ES-I3 (cell line): ENCODE data around the gene ANKK1.

Experiments
- H3K36me3 ChIP-seq: 2 replicates; pipeline ENCODE4 v1.6.1; 2013; ENCODE audit warnings: mild to moderate bottlenecking, low read length, control low read depth, moderate library complexity; ENCODE audit not compliant: insufficient read depth
- H3K4me1 ChIP-seq: 2 replicates; pipeline ENCODE4 v1.6.1; 2013; ENCODE audit warnings: mild to moderate bottlenecking, control low read depth, low read length; ENCODE audit not compliant: insufficient read depth
- H3K9ac ChIP-seq: 2 replicates; pipeline ENCODE4 v1.6.1; 2013; ENCODE audit warnings: low read depth, mild to moderate bottlenecking, low read length, moderate library complexity
- H3K9me3 ChIP-seq: 2 replicates; pipeline ENCODE4 v1.6.1; 2013; ENCODE audit warnings: mild to moderate bottlenecking, low read length, moderate library complexity; ENCODE audit not compliant: control insufficient read depth, insufficient read depth

Gene ANKK1, protein sequence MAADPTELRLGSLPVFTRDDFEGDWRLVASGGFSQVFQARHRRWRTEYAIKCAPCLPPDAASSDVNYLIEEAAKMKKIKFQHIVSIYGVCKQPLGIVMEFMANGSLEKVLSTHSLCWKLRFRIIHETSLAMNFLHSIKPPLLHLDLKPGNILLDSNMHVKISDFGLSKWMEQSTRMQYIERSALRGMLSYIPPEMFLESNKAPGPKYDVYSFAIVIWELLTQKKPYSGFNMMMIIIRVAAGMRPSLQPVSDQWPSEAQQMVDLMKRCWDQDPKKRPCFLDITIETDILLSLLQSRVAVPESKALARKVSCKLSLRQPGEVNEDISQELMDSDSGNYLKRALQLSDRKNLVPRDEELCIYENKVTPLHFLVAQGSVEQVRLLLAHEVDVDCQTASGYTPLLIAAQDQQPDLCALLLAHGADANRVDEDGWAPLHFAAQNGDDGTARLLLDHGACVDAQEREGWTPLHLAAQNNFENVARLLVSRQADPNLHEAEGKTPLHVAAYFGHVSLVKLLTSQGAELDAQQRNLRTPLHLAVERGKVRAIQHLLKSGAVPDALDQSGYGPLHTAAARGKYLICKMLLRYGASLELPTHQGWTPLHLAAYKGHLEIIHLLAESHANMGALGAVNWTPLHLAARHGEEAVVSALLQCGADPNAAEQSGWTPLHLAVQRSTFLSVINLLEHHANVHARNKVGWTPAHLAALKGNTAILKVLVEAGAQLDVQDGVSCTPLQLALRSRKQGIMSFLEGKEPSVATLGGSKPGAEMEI

DNA sequence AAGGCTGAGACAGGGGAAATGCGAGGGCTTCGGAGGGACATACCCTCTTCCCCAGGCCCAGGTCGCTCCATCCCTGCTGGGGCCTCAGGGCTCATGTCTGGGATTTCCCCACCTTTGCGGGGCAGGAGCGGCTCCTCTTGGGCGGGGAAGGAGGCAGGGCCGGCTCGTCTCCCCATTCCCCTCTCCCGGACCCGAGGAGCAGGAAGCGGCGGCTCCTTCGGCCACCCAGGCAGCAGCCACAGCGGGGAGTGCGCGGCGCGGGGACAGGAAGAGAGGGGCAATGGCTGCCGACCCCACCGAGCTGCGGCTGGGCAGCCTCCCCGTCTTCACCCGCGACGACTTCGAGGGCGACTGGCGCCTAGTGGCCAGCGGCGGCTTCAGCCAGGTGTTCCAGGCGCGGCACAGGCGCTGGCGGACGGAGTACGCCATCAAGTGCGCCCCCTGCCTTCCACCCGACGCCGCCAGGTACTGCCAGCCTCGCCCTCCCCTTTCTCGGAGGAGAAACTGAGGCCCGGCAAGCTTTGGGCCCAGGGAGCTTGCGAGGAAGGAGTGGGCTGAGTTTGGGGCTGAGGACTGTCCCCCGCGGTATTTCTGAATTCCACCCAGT lies at the start of gene ANKK1:
TSS of gene ANKK1 (plus strand) at position 175 of the 607 bp plus-strand sequence. CDS start at position 281, 106 bp downstream.
- no peaks in the 10 kb centered on the region for H3K9me3 ChIP-seq
- H3K4me1 ChIP-seq = peaks cover 13% of the 10 kb centered on the region; the same call in 1 of the 2 replicates
- H3K9ac ChIP-seq = peak within 1 kb of the TSS; percentile 47
- no peaks in the 10 kb centered on the region for H3K36me3 ChIP-seq

DNA sequence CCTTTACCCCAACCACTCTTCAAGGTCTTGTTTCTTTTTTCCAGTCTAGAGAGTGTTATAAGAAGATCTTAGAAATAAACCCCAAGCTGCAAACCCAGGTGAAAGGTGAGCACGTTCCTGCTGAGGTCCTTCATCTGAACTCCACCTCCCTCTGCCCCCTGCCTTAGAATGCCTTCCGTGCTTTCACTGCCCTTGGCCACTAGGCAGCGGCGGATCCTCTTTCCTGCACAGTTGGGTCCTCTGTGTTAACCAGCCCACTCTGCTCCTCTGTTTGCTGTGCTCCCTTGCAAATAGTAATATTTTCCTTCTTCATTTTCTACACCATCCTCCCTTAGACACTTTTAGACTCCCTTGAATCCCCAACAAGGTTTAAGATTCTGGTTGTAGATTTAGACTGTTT lies 48.8 kb upstream of the ANKK1 start:
- Histone ChIP-seq H3K9me3 (no peaks in the 10 kb centered on the region), H3K36me3 (no peaks in the 10 kb centered on the region; the same call in 1 of the 2 replicates), H3K9ac (no peak overlapping the region)

DNA sequence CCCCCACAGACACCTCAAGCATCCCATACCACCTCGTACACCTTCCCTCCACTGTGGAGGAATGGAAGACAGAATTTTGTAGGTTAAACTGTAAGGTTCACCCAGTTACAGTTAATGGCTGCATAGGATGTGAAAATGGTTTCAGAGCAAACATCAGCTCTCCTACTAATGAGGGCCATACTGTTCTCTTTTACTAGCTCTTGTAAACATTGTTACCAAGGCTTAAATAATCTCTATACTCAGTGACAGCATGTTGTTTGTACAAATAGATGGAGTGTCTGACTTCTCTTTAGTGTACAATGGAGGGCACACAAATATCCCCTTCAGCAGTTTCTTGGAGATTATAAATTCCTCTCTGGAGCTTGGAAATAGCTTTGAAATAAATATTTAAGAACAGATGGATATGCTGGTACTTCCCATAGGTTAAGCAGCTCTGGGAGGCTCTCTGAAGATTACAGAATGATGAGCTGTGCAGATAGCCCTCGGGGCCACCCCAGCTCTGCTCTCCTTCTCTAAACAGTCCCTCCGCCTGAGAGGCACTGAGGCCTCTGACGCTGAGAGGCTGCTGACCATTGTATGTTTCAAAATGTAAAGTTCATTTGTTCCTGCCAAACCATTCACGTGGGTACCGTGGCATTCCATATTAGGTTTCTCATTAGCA lies 47.5 kb upstream of the ANKK1 start:
- H3K36me3 ChIP-seq = no peaks in the 10 kb centered on the region; the same call in 1 of the 2 replicates
- no peaks in the 10 kb centered on the region for H3K9me3 ChIP-seq
- H3K4me1 ChIP-seq = no peaks in the 10 kb centered on the region
- H3K9ac ChIP-seq = no peak overlapping the region

More for the DNA sequence above, 48.8 kb upstream of the ANKK1 start:
- no peaks in the 10 kb centered on the region for H3K4me1 ChIP-seq

DNA sequence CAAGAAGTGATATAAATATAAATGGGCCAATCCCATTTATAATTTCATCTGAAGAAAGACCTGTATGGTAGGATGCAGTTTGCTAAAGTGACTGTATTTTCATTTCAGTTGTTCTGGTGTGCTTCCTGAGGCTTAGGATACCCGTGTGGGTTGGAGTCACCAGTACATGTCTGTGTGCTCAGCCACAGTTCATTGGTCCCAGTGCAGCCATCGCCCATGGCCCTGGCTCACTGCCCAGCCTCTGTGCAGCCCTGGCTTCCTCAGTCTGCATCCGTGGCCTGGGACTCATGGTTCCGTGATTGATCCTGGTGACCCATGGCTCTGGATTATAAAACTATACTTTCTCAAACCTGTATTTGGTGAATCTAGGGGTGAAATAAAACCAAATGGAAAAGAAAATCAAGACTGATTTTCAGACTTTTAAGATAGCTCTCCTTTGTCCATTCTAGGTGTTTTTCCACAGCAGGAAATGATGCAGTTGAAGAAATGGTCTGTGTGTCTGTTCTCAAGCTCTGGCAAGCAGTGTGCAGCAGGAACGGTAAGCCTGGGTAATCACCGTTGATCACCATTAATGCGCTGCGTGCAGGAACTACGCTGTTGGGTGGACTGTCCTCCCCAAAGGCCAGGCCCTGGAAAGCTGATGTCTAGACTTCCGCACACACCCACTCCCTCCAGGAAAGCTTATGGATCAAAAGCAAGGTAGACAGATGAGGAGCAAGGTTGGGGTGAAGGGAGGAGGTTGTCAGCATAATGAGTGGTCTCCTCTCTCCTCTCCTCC lies 46.0 kb upstream of the ANKK1 start:
- no peaks in the 10 kb centered on the region; the same call in 1 of the 2 replicates for H3K36me3 ChIP-seq
- no peaks in the 10 kb centered on the region for H3K4me1 ChIP-seq
- H3K9ac ChIP-seq = no peak overlapping the region
- no peaks in the 10 kb centered on the region for H3K9me3 ChIP-seq

DNA sequence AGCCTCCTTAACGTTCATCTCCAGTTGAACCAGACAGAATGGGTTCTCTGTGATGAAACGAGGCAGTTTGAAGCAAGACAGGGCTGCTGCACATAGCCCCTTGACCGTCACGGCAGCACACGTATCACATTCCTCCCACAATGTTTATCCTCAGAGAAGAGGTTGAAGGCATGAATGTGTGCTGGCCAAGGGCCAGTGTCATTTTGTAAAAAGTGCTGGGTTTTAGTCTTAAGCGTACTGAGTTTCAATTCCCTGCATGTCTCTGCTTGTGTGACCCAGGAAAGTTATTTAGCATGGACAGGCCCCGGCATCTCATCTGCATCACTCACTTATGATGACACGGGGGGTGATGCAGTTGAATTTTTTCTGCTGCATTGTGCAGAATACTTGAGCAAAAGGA lies 41.6 kb upstream of the ANKK1 start:
- no peaks in the 10 kb centered on the region for H3K9me3 ChIP-seq
- H3K36me3 ChIP-seq = no peaks in the 10 kb centered on the region; the same call in 1 of the 2 replicates
- no peaks in the 10 kb centered on the region for H3K4me1 ChIP-seq
- no peak overlapping the region for H3K9ac ChIP-seq

DNA sequence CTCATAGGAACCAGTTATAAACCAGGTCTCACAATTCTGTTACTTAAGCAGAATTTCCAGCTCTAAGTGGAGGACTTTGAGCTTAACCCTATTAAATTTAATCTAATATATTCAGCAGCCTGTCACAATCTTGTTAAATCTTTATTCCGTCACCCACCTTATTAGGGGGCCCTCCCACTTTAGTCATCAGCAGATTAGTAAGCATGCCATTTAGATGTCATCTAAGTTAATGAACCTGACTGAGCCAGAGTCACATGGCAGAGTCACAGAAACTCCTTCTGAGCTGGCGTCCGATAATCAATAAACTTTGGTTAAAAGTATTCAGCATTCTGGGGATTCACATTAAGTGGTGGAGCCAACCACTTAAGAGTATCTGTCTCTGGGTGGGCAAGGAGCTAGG lies 38.1 kb upstream of the ANKK1 start:
- Histone ChIP-seq H3K9ac (no peak overlapping the region), H3K36me3 (no peaks in the 10 kb centered on the region), H3K9me3 (0 out of 2 replicates have a peak, but pooled peaks cover 3% of the 10 kb centered on the region), H3K4me1 (no peaks in the 10 kb centered on the region)

DNA sequence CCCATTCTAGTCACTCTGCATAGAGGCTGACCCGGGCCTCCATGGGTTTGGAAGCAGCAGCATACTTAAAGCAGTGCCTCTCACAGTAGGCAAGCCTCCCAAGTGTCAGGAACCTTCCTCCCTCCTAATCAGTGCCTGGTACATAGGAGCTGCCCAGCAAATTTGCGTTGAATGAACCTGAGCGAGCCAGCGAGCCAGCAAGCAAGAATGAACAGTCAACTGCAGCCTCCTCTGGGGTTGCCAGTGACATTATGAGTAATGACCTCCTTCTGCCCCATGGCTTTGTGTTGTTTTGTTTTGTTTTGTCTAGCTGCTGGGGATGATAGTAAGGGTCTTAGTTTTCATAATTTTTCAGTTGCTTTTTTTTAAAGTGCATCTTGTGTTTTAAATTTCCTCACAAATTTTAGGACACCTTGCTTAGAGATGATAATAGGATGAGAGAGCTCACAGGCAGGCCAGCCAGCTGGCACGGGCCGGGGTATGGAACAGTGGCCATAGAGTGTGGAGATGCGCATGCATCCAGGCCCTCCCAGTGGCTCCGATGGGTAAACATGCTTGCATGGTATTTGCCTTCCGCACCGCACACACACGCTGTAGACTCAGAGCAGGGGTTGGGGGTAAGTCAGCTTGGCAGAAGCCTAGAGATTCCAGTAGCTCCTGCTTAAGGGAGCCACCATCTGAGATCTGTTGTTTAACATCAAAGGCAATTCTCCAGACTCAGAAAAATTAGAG lies 37.1 kb upstream of the ANKK1 start:
- Histone ChIP-seq H3K9me3 (0 out of 2 replicates have a peak, but pooled peaks cover 3% of the 10 kb centered on the region), H3K9ac (no peak overlapping the region), H3K36me3 (no peaks in the 10 kb centered on the region), H3K4me1 (no peaks in the 10 kb centered on the region)

DNA sequence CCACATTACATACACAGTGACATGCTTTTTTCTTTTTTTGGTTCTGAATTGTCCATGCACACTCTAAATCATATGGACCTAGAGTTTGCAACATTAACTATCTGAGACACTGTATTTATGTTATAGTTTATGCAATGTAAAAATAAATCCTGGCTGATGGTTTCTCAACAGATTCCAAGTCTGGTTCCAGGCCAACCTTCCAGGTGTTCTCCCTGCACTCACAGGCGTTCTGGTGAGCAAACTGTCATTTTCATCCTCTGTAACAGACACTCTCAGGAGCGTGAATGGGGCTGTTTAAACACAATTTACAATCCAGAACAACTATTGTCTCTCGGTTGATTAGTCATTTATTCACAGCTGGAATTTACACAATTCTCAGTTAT lies 36.5 kb upstream of the ANKK1 start:
- Histone ChIP-seq H3K4me1 (no peaks in the 10 kb centered on the region), H3K36me3 (no peaks in the 10 kb centered on the region), H3K9me3 (0 out of 2 replicates have a peak, but pooled peaks cover 3% of the 10 kb centered on the region)

DNA sequence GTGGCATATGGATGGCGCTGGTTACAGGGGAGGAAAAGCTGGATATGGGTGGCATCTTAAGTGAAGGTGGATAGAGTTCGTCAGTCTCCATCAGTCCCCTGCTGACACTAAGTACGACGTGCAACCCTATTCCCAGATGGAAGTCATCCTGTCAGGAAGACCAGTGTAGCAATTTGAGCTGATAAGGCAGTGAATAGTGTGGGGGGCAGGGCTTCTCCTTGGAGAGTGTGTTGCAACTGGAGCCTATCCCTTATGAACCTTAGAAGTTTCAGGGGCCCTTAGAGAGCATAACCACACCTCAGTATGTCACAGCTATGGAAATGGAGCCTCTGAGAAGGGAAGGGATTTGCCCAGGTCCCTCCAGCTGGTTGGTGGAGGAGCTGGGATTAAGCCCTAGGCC lies 36.1 kb upstream of the ANKK1 start:
- Histone ChIP-seq H3K9ac (no peak overlapping the region), H3K4me1 (no peaks in the 10 kb centered on the region), H3K9me3 (0 out of 2 replicates have a peak, but pooled peaks cover 3% of the 10 kb centered on the region), H3K36me3 (no peaks in the 10 kb centered on the region)

More for the DNA sequence above, 36.5 kb upstream of the ANKK1 start:
- H3K9ac ChIP-seq = no peak overlapping the region

DNA sequence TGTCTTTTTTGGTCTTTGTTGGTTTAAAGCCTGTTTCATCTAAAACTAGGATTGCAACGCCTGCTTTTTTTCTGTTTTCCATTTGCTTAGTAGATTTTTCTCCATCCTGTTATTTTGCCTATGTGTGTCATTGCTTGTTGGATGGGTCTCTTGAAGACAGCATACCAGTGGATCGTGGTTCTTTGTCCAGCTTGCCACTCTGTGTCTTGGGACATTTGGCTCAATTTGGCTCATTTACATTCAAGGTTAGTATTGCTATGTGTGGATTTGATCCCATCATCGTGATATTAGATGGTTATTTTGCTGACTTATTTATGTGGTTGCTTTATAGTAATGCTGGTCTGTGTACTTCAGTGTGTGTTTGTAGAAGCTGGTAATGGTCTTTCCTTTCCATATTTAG lies 31.4 kb upstream of the ANKK1 start:
- H3K36me3 ChIP-seq = no peaks in the 10 kb centered on the region

DNA sequence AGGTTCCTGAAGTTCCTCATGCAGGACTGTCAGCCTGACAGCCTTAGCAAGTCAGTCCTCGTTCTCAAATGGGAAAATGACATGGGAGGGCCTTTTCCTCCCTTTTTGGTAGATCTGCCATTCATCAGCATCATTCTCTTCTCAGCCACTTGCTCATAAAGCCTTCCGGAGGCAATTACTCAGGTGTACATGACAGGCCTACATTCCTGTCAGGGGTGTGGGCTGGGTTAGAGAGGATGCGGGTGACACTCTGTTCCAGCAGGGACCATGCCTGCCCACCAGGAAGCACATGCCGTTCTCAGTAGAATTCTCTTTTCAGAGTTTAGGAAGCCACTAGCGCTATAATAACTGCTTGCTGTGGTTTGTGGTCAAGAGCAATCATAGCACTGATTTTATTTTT lies 24.2 kb upstream of the ANKK1 start:
- Histone ChIP-seq H3K9me3 (no peaks in the 10 kb centered on the region), H3K4me1 (no peaks in the 10 kb centered on the region), H3K9ac (no peak overlapping the region), H3K36me3 (no peaks in the 10 kb centered on the region; the same call in 1 of the 2 replicates)

More for the DNA sequence above, 31.4 kb upstream of the ANKK1 start:
- Histone ChIP-seq H3K9ac (no peak overlapping the region), H3K9me3 (0 out of 2 replicates have a peak, but pooled peaks cover 3% of the 10 kb centered on the region), H3K4me1 (no peaks in the 10 kb centered on the region)

DNA sequence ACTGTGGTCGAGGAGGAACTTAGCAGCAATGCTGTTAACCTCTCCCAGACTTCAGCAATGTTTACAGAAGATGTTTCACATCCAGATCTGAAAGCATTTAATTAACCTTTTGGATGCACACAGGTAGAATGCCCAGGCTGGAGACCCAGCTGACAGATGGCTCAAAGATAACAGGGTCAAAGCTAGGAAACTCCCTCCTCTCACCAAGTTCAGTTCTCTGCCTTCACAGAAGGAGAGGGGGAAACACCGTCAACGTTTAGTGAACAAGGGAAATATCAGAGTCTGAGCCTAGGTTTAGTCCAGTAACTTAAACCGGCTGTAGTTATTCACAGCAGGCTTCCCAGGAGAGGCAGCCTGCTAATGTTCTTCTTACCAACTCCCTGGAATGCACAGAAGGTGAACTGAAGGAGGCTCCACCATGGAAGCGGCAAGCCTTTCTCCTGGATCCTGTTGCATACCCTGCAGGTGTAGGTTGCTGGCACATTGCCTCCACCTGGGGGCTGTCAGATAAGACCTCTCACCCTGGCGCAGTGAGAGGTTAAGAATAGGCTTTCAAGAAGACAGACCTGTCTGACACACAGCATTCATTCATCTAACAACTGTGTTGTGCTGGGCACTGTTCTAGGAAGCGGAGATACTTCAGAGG lies 23.5 kb upstream of the ANKK1 start:
- Histone ChIP-seq H3K4me1 (no peaks in the 10 kb centered on the region), H3K36me3 (no peaks in the 10 kb centered on the region; the same call in 1 of the 2 replicates), H3K9ac (no peak overlapping the region), H3K9me3 (no peaks in the 10 kb centered on the region)
